Activated CD4-positive, alpha-beta T cell treated with anti-CD3 and anti-CD28 coated beads for 36 hours (primary cell): ENCODE measurements around the gene PSMD13. TPM values are rescaled to one million over a fixed set of nuclear protein-coding genes. Genes with fewer than 3 reads are reported as not detected.
A peak's percentile ranks its signal among the peaks of the same experiment; 100 is the strongest.

Experiments used
- ATAC-seq: fragments of 200-7000 bp; cut with Tn5 transposase; one replicate; pipeline ENCODE4 v1.10.0; 2021; ENCODE audit warnings: mild to moderate bottlenecking, moderate library complexity
- CTCF ChIA-PET: fragments of 350-600 bp; sonication (Branson Sonifier 250); formaldehyde crosslinking; loops from one replicate; lab custom pipeline; 2021; ENCODE audit warnings: antibody characterized with exemption; lab: Charles Lee
- POLR2A ChIA-PET: fragments of 350-600 bp; sonication (Branson Sonifier 250); formaldehyde crosslinking; loops from one replicate; lab custom pipeline; 2021; ENCODE audit warnings: antibody characterized with exemption, inconsistent platforms; lab: Charles Lee
- DNase-seq: peaks from one replicate; pipeline ENCODE4 v3.0.0-alpha.2; 2020
- H3K27ac Mint-ChIP-seq: one replicate; pipeline ENCODE4 v1.8.0; 2021; ENCODE audit warnings: mixed read lengths
- H3K27me3 Mint-ChIP-seq: one replicate; pipeline ENCODE4 v1.8.0; 2021; ENCODE audit warnings: mixed read lengths
- H3K36me3 Mint-ChIP-seq: one replicate; pipeline ENCODE4 v1.8.0; 2021; ENCODE audit warnings: low read depth, mixed read lengths
- H3K4me1 Mint-ChIP-seq: one replicate; pipeline ENCODE4 v1.8.0; 2021; ENCODE audit warnings: mixed read lengths
- H3K4me3 Mint-ChIP-seq: one replicate; pipeline ENCODE4 v1.8.0; 2021; ENCODE audit warnings: mild to moderate bottlenecking, moderate library complexity, mixed read lengths
- H3K9me3 Mint-ChIP-seq: one replicate; pipeline ENCODE4 v1.8.0; 2021; ENCODE audit warnings: low read depth, mixed read lengths
- intact Hi-C, 2 experiments: fragments of 100-400 bp; cut with DNase I in 1 of 2; cut with micrococcal nuclease in 1 of 2; formaldehyde crosslinking; loops; one replicate each; pipeline versions ENCODE4 v1.14.2 to v1.15.1; 2022 to 2024; cut with DNase I, micrococcal nuclease
- total RNA-seq, 2 experiments: library from RNA; stranded (reverse); gene quantifications; one replicate each; pipeline ENCODE4 v1.2.3, GENCODE V29; 2021

The PSMD13 gene
- total RNA-seq, 2 experiments from 2014 or later, result 134 to 212 TPM

- H3K9me3 Mint-ChIP-seq, result peaks cover 10% of the 10 kb centered on the region
- no peak overlapping the region for H3K27ac Mint-ChIP-seq
- ATAC-seq, result no peak
- peaks cover 9% of the 10 kb centered on the region for H3K27me3 Mint-ChIP-seq
- POLR2A ChIA-PET, result interaction anchor here (0.6 kb wide), 1 partner anchor 293 kb away, joined by 5 read pairs; no protein-coding TSS in a partner anchor
- H3K4me3 Mint-ChIP-seq, result no peak overlapping the region
- CTCF ChIA-PET, result interaction anchor here (1.0 kb wide), 2 partner anchors 9 to 23 kb away, joined by 3 to 4 read pairs; no protein-coding TSS in a partner anchor
- intact Hi-C loops, result no loop called here
- H3K4me1 Mint-ChIP-seq, result peaks cover 21% of the 10 kb centered on the region
- no peak for DNase-seq
- H3K36me3 Mint-ChIP-seq, result peaks cover 7% of the 10 kb centered on the region
These were observed 39.4 kb downstream of the PSMD13 start for GRCh38 chr11:276219-276618.

GRCh38 chr11:278001-278951, 41.5 kb downstream of the PSMD13 start, which contains the start of gene NLRP6:
TSS of gene NLRP6 (plus strand) at chr11:278407. CDS start at chr11:278570, 163 bp downstream.
- Mint-ChIP-seq H3K9me3 (peaks cover 10% of the 10 kb centered on the region), H3K4me1 (peaks cover 39% of the 10 kb centered on the region), H3K4me3 (peak within 1 kb of the TSS; percentile 68), H3K27ac (peak within 1 kb of the TSS; percentile 20), H3K36me3 (peaks cover 7% of the 10 kb centered on the region), H3K27me3 (peaks cover 21% of the 10 kb centered on the region)
- DNase-seq, result no peak
- intact Hi-C loops, result no loop called here
- ChIA-PET CTCF (interaction anchor here (0.7 to 4.0 kb wide), 6 partner anchors 12 to 70 kb away, joined by 3 to 32 read pairs (median 4); no protein-coding TSS in a partner anchor), POLR2A (no interaction called here)
- no peak for ATAC-seq

- intact Hi-C loops, result no loop called here
These were observed 42.5 kb downstream of the PSMD13 start for GRCh38 chr11:279040-279965.

GRCh38 chr11:279966-280705, 43.4 kb downstream of the PSMD13 start:
- CTCF ChIA-PET, result interaction anchor here (0.5 to 4.0 kb wide), 8 partner anchors 16 to 79 kb away, joined by 3 to 32 read pairs (median 4); no protein-coding TSS in a partner anchor
- Mint-ChIP-seq H3K36me3 (peaks cover 7% of the 10 kb centered on the region), H3K4me3 (peak overlapping the region; percentile 65)

More at GRCh38 chr11:279040-279965, 42.5 kb downstream of the PSMD13 start:
- H3K9me3 Mint-ChIP-seq, result peaks cover 10% of the 10 kb centered on the region
- no peak for ATAC-seq
- peaks cover 21% of the 10 kb centered on the region for H3K27me3 Mint-ChIP-seq
- H3K4me3 Mint-ChIP-seq, result peak overlapping the region; percentile 68
- DNase-seq, result no peak
- POLR2A ChIA-PET, result interaction anchor here (1.6 kb wide), 1 partner anchor 72 kb away, joined by 4 read pairs; the partner anchor contains the start of genes BET1L and RIC8A
- H3K4me1 Mint-ChIP-seq, result peaks cover 44% of the 10 kb centered on the region
- H3K27ac Mint-ChIP-seq, result no peak overlapping the region
- CTCF ChIA-PET, result interaction anchor here (0.7 to 4.0 kb wide), 6 partner anchors 16 to 80 kb away, joined by 3 to 32 read pairs (median 4); no protein-coding TSS in a partner anchor
- peaks cover 7% of the 10 kb centered on the region for H3K36me3 Mint-ChIP-seq

GRCh38 chr11:280706-281485, 44.1 kb downstream of the PSMD13 start:
- H3K4me1 Mint-ChIP-seq, result peaks cover 44% of the 10 kb centered on the region
- intact Hi-C loops, result loop anchor here in 1 of 2 experiments (1.0 kb wide), 1 partner anchor 12 kb away; no protein-coding TSS in a partner anchor

More at GRCh38 chr11:279966-280705, 43.4 kb downstream of the PSMD13 start:
- DNase-seq (peak; percentile 72), ATAC-seq (peak; percentile 69)
- intact Hi-C loops, result loop anchor here in 1 of 2 experiments (1.0 kb wide), 1 partner anchor 11 kb away; no protein-coding TSS in a partner anchor
- POLR2A ChIA-PET, result interaction anchor here (1.1 to 1.6 kb wide), 2 partner anchors 9 to 73 kb away, joined by 3 to 4 read pairs; partner anchors contain the start of genes BET1L and RIC8A
- H3K9me3 Mint-ChIP-seq, result peaks cover 10% of the 10 kb centered on the region
- peaks cover 44% of the 10 kb centered on the region for H3K4me1 Mint-ChIP-seq
- no peak overlapping the region for H3K27ac Mint-ChIP-seq
- H3K27me3 Mint-ChIP-seq, result peaks cover 21% of the 10 kb centered on the region

GRCh38 chr11:281486-282161, 44.8 kb downstream of the PSMD13 start:
- ATAC-seq (no peak), DNase-seq (peak; percentile 57)
- Mint-ChIP-seq H3K4me3 (peak overlapping the region; percentile 65), H3K27ac (no peak overlapping the region), H3K9me3 (peaks cover 5% of the 10 kb centered on the region), H3K4me1 (peaks cover 45% of the 10 kb centered on the region), H3K36me3 (peaks cover 3% of the 10 kb centered on the region), H3K27me3 (peaks cover 21% of the 10 kb centered on the region)
- ChIA-PET POLR2A (interaction anchor here (1.0 to 1.1 kb wide), 2 partner anchors 8 to 74 kb away, joined by 3 to 4 read pairs; partner anchors contain the start of genes BET1L and RIC8A), CTCF (interaction anchor here (0.6 to 4.0 kb wide), 9 partner anchors 14 to 82 kb away, joined by 3 to 32 read pairs (median 4); no protein-coding TSS in a partner anchor)
- intact Hi-C loops, result no loop called here

More at GRCh38 chr11:280706-281485, 44.1 kb downstream of the PSMD13 start:
- CTCF ChIA-PET, result interaction anchor here (0.6 to 4.0 kb wide), 9 partner anchors 15 to 82 kb away, joined by 3 to 32 read pairs (median 4); no protein-coding TSS in a partner anchor
- ATAC-seq, result peak; percentile 38
- DNase-seq, result peak; percentile 57
- Mint-ChIP-seq H3K27ac (peak overlapping the region; percentile 58), H3K27me3 (peaks cover 21% of the 10 kb centered on the region), H3K9me3 (peaks cover 9% of the 10 kb centered on the region), H3K36me3 (peaks cover 7% of the 10 kb centered on the region), H3K4me3 (peak overlapping the region; percentile 65)
- POLR2A ChIA-PET, result interaction anchor here (1.1 kb wide), 1 partner anchor 9 kb away, joined by 3 read pairs; no protein-coding TSS in a partner anchor

GRCh38 chr11:282171-282570, 45.4 kb downstream of the PSMD13 start:
- ATAC-seq (no peak), DNase-seq (peak; percentile 4)
- intact Hi-C loops, result no loop called here
- Mint-ChIP-seq H3K9me3 (peaks cover 1% of the 10 kb centered on the region), H3K4me1 (peaks cover 50% of the 10 kb centered on the region), H3K4me3 (peak overlapping the region; percentile 65), H3K27me3 (peaks cover 21% of the 10 kb centered on the region), H3K36me3 (no peaks in the 10 kb centered on the region), H3K27ac (no peak overlapping the region)
- POLR2A ChIA-PET, result interaction anchor here (1.0 kb wide), 1 partner anchor 74 kb away, joined by 4 read pairs; the partner anchor contains the start of genes BET1L and RIC8A
- CTCF ChIA-PET, result interaction anchor here (1.2 to 4.0 kb wide), 4 partner anchors 23 to 35 kb away, joined by 3 to 32 read pairs (median 6); no protein-coding TSS in a partner anchor

- Mint-ChIP-seq H3K27me3 (peaks cover 21% of the 10 kb centered on the region), H3K36me3 (peaks cover under 1% of the 10 kb centered on the region), H3K4me1 (peaks cover 50% of the 10 kb centered on the region), H3K4me3 (no peak overlapping the region), H3K27ac (no peak overlapping the region), H3K9me3 (no peaks in the 10 kb centered on the region)
- ChIA-PET CTCF (interaction anchor here (1.1 to 2.3 kb wide), 5 partner anchors 22 to 66 kb away, joined by 3 to 8 read pairs (median 5); no protein-coding TSS in a partner anchor), POLR2A (interaction anchor here (0.8 to 1.0 kb wide), 2 partner anchors 75 to 76 kb away, joined by 3 to 4 read pairs; partner anchors contain the start of genes BET1L and RIC8A)
- ATAC-seq (no peak), DNase-seq (peak; percentile 4)
- intact Hi-C loops, result no loop called here
These were observed 46.0 kb downstream of the PSMD13 start for GRCh38 chr11:282630-283360.
